SK-N-SH (cell line): Measurements from ENCODE around the gene ALDH1L2. TPM values are rescaled to one million over a fixed set of nuclear protein-coding genes. Genes with fewer than 3 reads are reported as not detected.

Experiments
- CTCF ChIA-PET: fragments of 300-600, 350-600 bp; formaldehyde crosslinking; extraction: SDS; loops from one replicate; lab custom pipeline; 2021; lab: Yijun Ruan, JAX
- POLR2A ChIA-PET: fragments of 350-600 bp; sonication (Branson Sonifier 250); formaldehyde crosslinking; extraction: SDS; loops from one replicate; lab custom pipeline; 2020; ENCODE audit warnings: antibody characterized with exemption, inconsistent platforms; lab: Yijun Ruan, JAX
- DNase-seq: peaks from one replicate; pipeline ENCODE4 v3.0.0; 2012
- H2AFZ ChIP-seq: fragments of 200-600 bp; sonication (generic); 2 replicates; pipeline ENCODE4 v1.8.1; 2016; ENCODE audit warnings: antibody characterized with exemption, mild to moderate bottlenecking, low read depth
- H3F3A ChIP-seq: fragments of 200-600 bp; sonication (generic); replicated peaks from 2 replicates; pipeline ENCODE3; 2016; ENCODE audit warnings: antibody characterized with exemption, mild to moderate bottlenecking; ENCODE audit not compliant: insufficient read depth
- H3K27ac ChIP-seq, 2 experiments: fragments of 200-500 bp in 1 of 2; fragments of 200-600 bp in 1 of 2; sonication (Bioruptor generic) in 1 of 2; sonication (generic), shearing (Covaris generic) in 1 of 2; 2 replicates each; pipeline versions ENCODE4 v1.5.1 to v1.6.1; 2014 to 2016; ENCODE audit warnings: low read depth in 2 of 2, inconsistent platforms in 1 of 2, low read length in 1 of 2, mild to moderate bottlenecking in 1 of 2, mixed read lengths in 1 of 2
- H3K27me3 ChIP-seq: fragments of 200-600 bp; sonication (generic), shearing (Covaris generic); 2 replicates; pipeline ENCODE4 v1.6.1; 2016; ENCODE audit warnings: mixed run types; ENCODE audit not compliant: insufficient read depth
- H3K36me3 ChIP-seq, 2 experiments: fragments of 200-500 bp in 1 of 2; fragments of 200-600 bp in 1 of 2; sonication (Bioruptor generic) in 1 of 2; sonication (generic) in 1 of 2; replicated peaks in 1 of 2; 2 replicates each; pipeline versions ENCODE3 to v1.5.1; 2014 to 2016; ENCODE audit warnings: low read length in 1 of 2, mild to moderate bottlenecking in 1 of 2; ENCODE audit not compliant: insufficient read depth in 2 of 2, control insufficient read depth in 1 of 2
- H3K4me1 ChIP-seq, 2 experiments: fragments of 200-500 bp in 1 of 2; fragments of 200-600 bp in 1 of 2; sonication (Bioruptor generic) in 1 of 2; sonication (generic), shearing (Covaris generic) in 1 of 2; 2 replicates each; pipeline versions ENCODE4 v1.5.1 to v1.6.1; 2014 to 2016; ENCODE audit warnings: low read depth in 1 of 2, low read length in 1 of 2, mixed run types in 1 of 2; ENCODE audit not compliant: insufficient read depth in 2 of 2, control insufficient read depth in 1 of 2
- H3K4me2 ChIP-seq: fragments of 200-600 bp; sonication (generic), shearing (Covaris generic); 2 replicates; pipeline ENCODE4 v1.6.1; 2017; ENCODE audit warnings: mixed run types
- H3K4me3 ChIP-seq, 2 experiments: fragments of 200-500 bp in 1 of 2; fragments of 200-600 bp in 1 of 2; sonication (Bioruptor generic) in 1 of 2; sonication (generic), shearing (Covaris generic) in 1 of 2; 2 replicates each; pipeline versions ENCODE4 v1.5.1 to v1.8.1; 2014 to 2016; ENCODE audit warnings: low read depth in 2 of 2, inconsistent platforms in 1 of 2, low read length in 1 of 2, mild to moderate bottlenecking in 1 of 2, mixed read lengths in 1 of 2, moderate library complexity in 1 of 2
- H3K79me2 ChIP-seq: fragments of 200-600 bp; sonication (generic); 2 replicates; pipeline ENCODE4 v1.8.1; 2017; ENCODE audit warnings: mild to moderate bottlenecking; ENCODE audit not compliant: insufficient read depth
- H3K9ac ChIP-seq: fragments of 200-600 bp; sonication (generic); 2 replicates; pipeline ENCODE4 v1.6.1; 2017; ENCODE audit warnings: mixed run types
- H3K9me2 ChIP-seq: fragments of 200-600 bp; sonication (generic); 2 replicates; pipeline ENCODE4 v1.6.1; 2017; ENCODE audit warnings: mixed run types
- H3K9me3 ChIP-seq: fragments of 200-600 bp; sonication (generic); 2 replicates; pipeline ENCODE4 v1.6.1; 2017; ENCODE audit warnings: mixed run types, mild to moderate bottlenecking, moderate library complexity
- H4K20me1 ChIP-seq: fragments of 200-600 bp; sonication (generic); 2 replicates; pipeline ENCODE4 v1.6.1; 2017; ENCODE audit warnings: mild to moderate bottlenecking, mixed run types; ENCODE audit not compliant: insufficient read depth
- ELF1 ChIP-seq: IDR thresholded peaks from 2 replicates; pipeline ENCODE4 v1.4.0; 2012
- EZH2phosphoT487 ChIP-seq: fragments of 200-600 bp; sonication (generic); IDR thresholded peaks from 2 replicates; pipeline ENCODE4 v1.6.1; 2017; ENCODE audit warnings: low read depth, mixed run types, mild to moderate bottlenecking, antibody characterized with exemption, moderate library complexity, borderline replicate concordance
- GATA2 ChIP-seq: sonication (generic); formaldehyde crosslinking; IDR thresholded peaks from 2 replicates; pipeline ENCODE4 v1.5.0; 2020; ENCODE audit warnings: mild to moderate bottlenecking, missing genetic modification reagents
- JUND ChIP-seq: IDR thresholded peaks from 2 replicates; pipeline ENCODE4 v1.4.0; 2012
- MXI1 ChIP-seq: IDR thresholded peaks from 2 replicates; pipeline ENCODE4 v1.6.1; 2012; ENCODE audit warnings: mild to moderate bottlenecking, low read depth, low read length, improper control_type of control experiment
- NRF1 ChIP-seq: IDR thresholded peaks from 2 replicates; pipeline ENCODE4 v1.6.1; 2012; ENCODE audit warnings: low read depth, mild to moderate bottlenecking, low read length
- RAD21 ChIP-seq: IDR thresholded peaks from 2 replicates; pipeline ENCODE4 v1.6.1; 2012; ENCODE audit warnings: mild to moderate bottlenecking, low read length
- RCOR1 ChIP-seq: fragments of 150-350 bp; IDR thresholded peaks from 2 replicates; pipeline ENCODE4 v1.6.1; 2017; ENCODE audit warnings: antibody characterized with exemption, low read length
- REST ChIP-seq: IDR thresholded peaks from 2 replicates; pipeline ENCODE4 v1.6.1; 2012; ENCODE audit warnings: mild to moderate bottlenecking, low read depth, low read length, moderate library complexity
- RXRA ChIP-seq: IDR thresholded peaks from 2 replicates; pipeline ENCODE4 v1.4.0; 2012; ENCODE audit warnings: low read depth, mild to moderate bottlenecking, borderline replicate concordance
- TAF1 ChIP-seq: IDR thresholded peaks from 2 replicates; pipeline ENCODE4 v1.6.1; 2012; ENCODE audit warnings: low read depth, mild to moderate bottlenecking, low read length, moderate library complexity, borderline replicate concordance
- TCF12 ChIP-seq: IDR thresholded peaks from 2 replicates; pipeline ENCODE4 v1.4.0; 2012
- WGBS: methylation state at CpG from one replicate; pipeline ENCODE4 v1.1.6; 2017; ENCODE audit warnings: low lambda C conversion rate; 5-methylcytosine and 5-hydroxymethylcytosine counted together
- polyA plus RNA-seq, 3 experiments: library from polyadenylated mRNA; depleted of rRNA; stranded (reverse); fragments of >200 nt; gene quantifications; 2 replicates each; pipeline ENCODE4 v1.2.3, GENCODE V29; 2012
- TF ChIP-seq, protein P1 (sequence below): IDR thresholded peaks from 2 replicates; pipeline ENCODE4 v1.4.0; 2012; ENCODE audit warnings: low read depth
- TF ChIP-seq, protein P2 (sequence below): fragments of 200-600 bp; sonication (generic); IDR thresholded peaks from 2 replicates; pipeline ENCODE4 v1.6.1; 2017; ENCODE audit warnings: antibody characterized with exemption, mild to moderate bottlenecking, moderate library complexity

Gene ALDH1L2
- polyA plus RNA-seq, 1 of the 3 experiments (the other 2 are of a cell fraction): 1.9 TPM

DNA sequence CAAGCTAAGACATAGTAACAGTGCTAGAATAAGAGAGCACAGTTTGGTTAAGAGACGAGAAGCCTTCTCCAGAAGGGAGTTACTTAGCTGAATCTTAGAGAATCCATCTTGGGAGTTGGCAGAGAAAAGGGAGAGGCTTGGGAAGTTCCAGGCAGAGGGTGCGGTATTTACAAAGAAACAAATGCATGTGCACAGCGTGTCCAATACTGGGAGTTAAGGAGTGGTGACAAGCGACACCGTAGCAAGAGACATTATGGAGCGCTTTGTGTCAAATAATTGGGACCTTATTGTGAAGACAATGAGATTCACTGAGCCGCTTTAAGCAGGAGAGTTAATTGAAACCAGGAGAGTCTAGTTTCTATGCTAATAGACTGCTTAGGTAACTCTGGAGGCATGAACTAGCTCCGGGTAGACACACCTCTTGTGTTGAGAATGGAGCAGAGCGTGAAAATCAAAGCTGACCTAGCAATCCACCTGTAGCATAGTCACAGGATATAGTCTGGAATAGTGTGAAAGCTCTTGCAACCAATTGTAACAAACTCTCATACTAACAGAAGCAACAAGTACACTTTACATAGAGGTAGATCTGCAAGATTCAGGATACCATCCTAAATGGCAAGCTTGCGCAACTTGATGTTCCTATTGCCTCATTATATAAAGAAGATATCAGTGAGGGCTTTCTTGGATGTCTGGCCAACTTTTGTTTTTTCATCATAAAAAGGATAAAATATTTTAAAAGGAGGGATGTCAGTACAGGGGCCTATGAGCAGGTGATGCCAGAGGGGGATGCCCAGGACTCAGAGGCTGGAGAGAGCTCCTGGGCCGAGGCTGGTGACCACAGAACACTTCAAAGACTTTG lies 5.3 kb downstream of the ALDH1L2 start:
- no peak for DNase-seq
- H3K36me3 ChIP-seq: no peaks in the 10 kb centered on the region
- H3K4me2 ChIP-seq: no peak overlapping the region
- WGBS: 86% methylated on average over 11 of the region's 11 CpGs
- H3K27me3 ChIP-seq: no peaks in the 10 kb centered on the region
- CTCF ChIA-PET: interaction anchor here (0.9 to 1.5 kb wide), 3 partner anchors 10 to 697 kb away, joined by 3 to 4 read pairs (median 4); no protein-coding TSS in a partner anchor
- H2AFZ ChIP-seq: no peak overlapping the region
- H3K27ac ChIP-seq: no peak overlapping the region
- peaks cover 0 to 10% of the 10 kb centered on the region in 2 experiments; a peak in 1 of 4 replicates for H3K4me1 ChIP-seq
- TF ChIP-seq, protein P1, sequence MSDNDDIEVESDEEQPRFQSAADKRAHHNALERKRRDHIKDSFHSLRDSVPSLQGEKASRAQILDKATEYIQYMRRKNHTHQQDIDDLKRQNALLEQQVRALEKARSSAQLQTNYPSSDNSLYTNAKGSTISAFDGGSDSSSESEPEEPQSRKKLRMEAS: no peak
- TF ChIP-seq EZH2phosphoT487 (no peak), GATA2 (no peak), TAF1 (no peak), TCF12 (no peak), RCOR1 (no peak), MXI1 (no peak), RXRA (no peak), REST (no peak), NRF1 (no peak), RAD21 (no peak), ELF1 (no peak), JUND (no peak)
- TF ChIP-seq, protein P2, sequence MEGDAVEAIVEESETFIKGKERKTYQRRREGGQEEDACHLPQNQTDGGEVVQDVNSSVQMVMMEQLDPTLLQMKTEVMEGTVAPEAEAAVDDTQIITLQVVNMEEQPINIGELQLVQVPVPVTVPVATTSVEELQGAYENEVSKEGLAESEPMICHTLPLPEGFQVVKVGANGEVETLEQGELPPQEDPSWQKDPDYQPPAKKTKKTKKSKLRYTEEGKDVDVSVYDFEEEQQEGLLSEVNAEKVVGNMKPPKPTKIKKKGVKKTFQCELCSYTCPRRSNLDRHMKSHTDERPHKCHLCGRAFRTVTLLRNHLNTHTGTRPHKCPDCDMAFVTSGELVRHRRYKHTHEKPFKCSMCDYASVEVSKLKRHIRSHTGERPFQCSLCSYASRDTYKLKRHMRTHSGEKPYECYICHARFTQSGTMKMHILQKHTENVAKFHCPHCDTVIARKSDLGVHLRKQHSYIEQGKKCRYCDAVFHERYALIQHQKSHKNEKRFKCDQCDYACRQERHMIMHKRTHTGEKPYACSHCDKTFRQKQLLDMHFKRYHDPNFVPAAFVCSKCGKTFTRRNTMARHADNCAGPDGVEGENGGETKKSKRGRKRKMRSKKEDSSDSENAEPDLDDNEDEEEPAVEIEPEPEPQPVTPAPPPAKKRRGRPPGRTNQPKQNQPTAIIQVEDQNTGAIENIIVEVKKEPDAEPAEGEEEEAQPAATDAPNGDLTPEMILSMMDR: no peak
- POLR2A ChIA-PET: no interaction called here
- no peaks in the 10 kb centered on the region for H3F3A ChIP-seq
- no peaks in the 10 kb centered on the region for H4K20me1 ChIP-seq
- H3K9me3 ChIP-seq: no peaks in the 10 kb centered on the region
- H3K9me2 ChIP-seq: no peaks in the 10 kb centered on the region
- H3K79me2 ChIP-seq: no peaks in the 10 kb centered on the region
- no peak overlapping the region for H3K4me3 ChIP-seq
- no peak overlapping the region for H3K9ac ChIP-seq
